ENCODE data around the gene SCRN2. TPM values are rescaled to one million over a fixed set of nuclear protein-coding genes. Genes with fewer than 3 reads are reported as not detected.

Gene SCRN2
- total and polyA plus RNA-seq, 2 of the 13 experiments (the other 11 are each of a cell fraction or from before 2014, with no cell fraction given): 21.7 to 29.5 TPM

- TF ChIP-seq ZBTB40 (IDR thresholded peaks at IDR 0.05): no peak
- TF ChIP-seq ZBTB40 (CRISPR knock-in tag; IDR thresholded peaks at IDR 0.05): no peak
- no peak for TF ChIP-seq IKZF1 (IDR thresholded peaks at IDR 0.05)
- TF ChIP-seq RARA (CRISPR knock-in tag; IDR thresholded peaks at IDR 0.05): peak; percentile 35
- no peak for TF ChIP-seq PHF8 (CRISPR knock-in tag; IDR thresholded peaks at IDR 0.05)
- TF ChIP-seq KDM3A (CRISPR knock-in tag; IDR thresholded peaks at IDR 0.05; ENCODE audit: low read depth): no peak
- TF ChIP-seq KLF11 (CRISPR knock-in tag; IDR thresholded peaks at IDR 0.05): no peak
- TF ChIP-seq THAP11 (CRISPR knock-in tag; IDR thresholded peaks at IDR 0.05): no peak
- TF ChIP-seq SETDB1 (CRISPR knock-in tag; IDR thresholded peaks at IDR 0.05; ENCODE audit: borderline replicate concordance): no peak
- TF ChIP-seq TFDP2 (CRISPR knock-in tag; IDR thresholded peaks at IDR 0.05): no peak
- TF ChIP-seq DRAP1 (CRISPR knock-in tag; IDR thresholded peaks at IDR 0.05): no peak
- no peak for TF ChIP-seq ZNF253 (CRISPR knock-in tag; IDR thresholded peaks at IDR 0.05; ENCODE audit: borderline replicate concordance)
- TF ChIP-seq NFIC (IDR thresholded peaks at IDR 0.05; ENCODE audit: low read length): no peak
- no peak for TF ChIP-seq NKX3-1 (CRISPR knock-in tag; IDR thresholded peaks at IDR 0.05)
- TF ChIP-seq ZSCAN29 (CRISPR knock-in tag; conservative IDR thresholded peaks at IDR 0.05): no peak
- no peak for TF ChIP-seq ZNF776 (CRISPR knock-in tag; IDR thresholded peaks at IDR 0.05)
- TF ChIP-seq TFE3 (CRISPR knock-in tag; IDR thresholded peaks at IDR 0.05): no peak
- no peak for TF ChIP-seq ETV6 (CRISPR knock-in tag; conservative IDR thresholded peaks at IDR 0.05)
These were observed 30.8 kb downstream of the SCRN2 start (continued) for GRCh38 chr17:47810200-47810821.

Data from HepG2 (cell line).